ENCODE measurements around the gene IQSEC1. TPM values are rescaled to one million over a fixed set of nuclear protein-coding genes. Genes with fewer than 3 reads are reported as not detected.

The IQSEC1 gene
- total RNA-seq, 1 donor from 2014 or later: 29.5 TPM

GRCh38 chr3:12964711-12965612 lies 108.3 kb downstream of the IQSEC1 start:
- Histone ChIP-seq H3K79me2 (ENCODE audit: insufficient read depth, low read length) (peaks cover 68% of the 10 kb centered on the region), H3K4me1 (ENCODE audit: insufficient read depth, low read length) (peaks cover 16% of the 10 kb centered on the region), H3K4me2 (ENCODE audit: low read length) (no peak overlapping the region), H4K20me1 (ENCODE audit: insufficient read depth, low read length) (peaks cover 70% of the 10 kb centered on the region), H3K4me3 (ENCODE audit: insufficient read depth, low read depth, low read length) (no peak overlapping the region), H3K36me3 (ENCODE audit: insufficient read depth, low read length) (no peaks in the 10 kb centered on the region), H3K27me3 (ENCODE audit: insufficient read depth, low read length) (no peaks in the 10 kb centered on the region), H2AFZ (ENCODE audit: low read depth, low read length) (no peak overlapping the region), H3K9ac (ENCODE audit: low read length) (no peak overlapping the region), H3K27ac (ENCODE audit: low read depth, low read length) (no peak overlapping the region), H3K9me3 (ENCODE audit: insufficient read depth, low read depth, low read length) (no peaks in the 10 kb centered on the region)
- Mint-ChIP-seq H3K4me3 (ENCODE audit: unreplicated experiment) (no peak overlapping the region), H3K27me3 (ENCODE audit: low read depth, unreplicated experiment) (peaks cover 3% of the 10 kb centered on the region), H3K4me1 (ENCODE audit: low read depth, unreplicated experiment) (peaks cover 21% of the 10 kb centered on the region), H3K36me3 (ENCODE audit: low read depth, unreplicated experiment) (peaks cover 7% of the 10 kb centered on the region), H3K9me3 (ENCODE audit: unreplicated experiment) (no peaks in the 10 kb centered on the region), H3K27ac (ENCODE audit: unreplicated experiment) (no peak overlapping the region)
- no peak for DNase-seq (ENCODE audit: low read depth)
- FAIRE-seq: no peak
- TF ChIP-seq EZH2 (IDR thresholded peaks at IDR 0.05; ENCODE audit: insufficient read depth, low read length): no peak
- TF ChIP-seq CTCF (IDR thresholded peaks at IDR 0.05; ENCODE audit: insufficient read depth, low read depth, low read length): no peak

- no peak overlapping the region for H2AFZ ChIP-seq (ENCODE audit: low read depth, low read length)
- H3K9ac ChIP-seq (ENCODE audit: low read length): no peak overlapping the region
- H3K4me3 Mint-ChIP-seq (ENCODE audit: unreplicated experiment): no peak overlapping the region
- H3K4me2 ChIP-seq (ENCODE audit: low read length): no peak overlapping the region
- H3K4me1 Mint-ChIP-seq (ENCODE audit: low read depth, unreplicated experiment): peaks cover 22% of the 10 kb centered on the region
- H3K27me3 ChIP-seq (ENCODE audit: insufficient read depth, low read length): no peaks in the 10 kb centered on the region
- no peaks in the 10 kb centered on the region for H3K36me3 ChIP-seq (ENCODE audit: insufficient read depth, low read length)
- TF ChIP-seq CTCF (IDR thresholded peaks at IDR 0.05; ENCODE audit: insufficient read depth, low read depth, low read length) (no peak), EZH2 (IDR thresholded peaks at IDR 0.05; ENCODE audit: insufficient read depth, low read length) (no peak)
- H3K9me3 Mint-ChIP-seq (ENCODE audit: unreplicated experiment): no peaks in the 10 kb centered on the region
- no peak for FAIRE-seq
- peaks cover 79% of the 10 kb centered on the region for H4K20me1 ChIP-seq (ENCODE audit: insufficient read depth, low read length)
- H3K4me3 ChIP-seq (ENCODE audit: insufficient read depth, low read depth, low read length): no peak overlapping the region
- peaks cover 4% of the 10 kb centered on the region for H3K36me3 Mint-ChIP-seq (ENCODE audit: low read depth, unreplicated experiment)
- H3K27me3 Mint-ChIP-seq (ENCODE audit: low read depth, unreplicated experiment): no peaks in the 10 kb centered on the region
- no peak overlapping the region for H3K27ac Mint-ChIP-seq (ENCODE audit: unreplicated experiment)
- H3K9me3 ChIP-seq (ENCODE audit: insufficient read depth, low read depth, low read length): no peaks in the 10 kb centered on the region
- H3K4me1 ChIP-seq (ENCODE audit: insufficient read depth, low read length): peaks cover 16% of the 10 kb centered on the region
- peaks cover 75% of the 10 kb centered on the region for H3K79me2 ChIP-seq (ENCODE audit: insufficient read depth, low read length)
- DNase-seq (ENCODE audit: low read depth): no peak
- H3K27ac ChIP-seq (ENCODE audit: low read depth, low read length): no peak overlapping the region
These were observed 109.1 kb downstream of the IQSEC1 start for GRCh38 chr3:12963922-12964701.
